ENCODE data around the gene CSMD2.

GRCh38 chr1:34167389-34167788, 2.4 kb upstream of the CSMD2 start:
- no peak for TF ChIP-seq CTCF (conservative IDR thresholded peaks at IDR 0.05 in 1 of 2, IDR thresholded peaks at IDR 0.05 in 1 of 2; ENCODE audit: low read depth in 1 of 2, low read length in 2 of 2)
- TF ChIP-seq EZH2 (IDR thresholded peaks at IDR 0.05; ENCODE audit: low read length, missing control alignments) = no peak
